ENCODE measurements around the gene BAIAP2.

- no peak for TF ChIP-seq CTCF (IDR thresholded peaks at IDR 0.05; ENCODE audit: poor library complexity, severe bottlenecking)
- no peak for TF ChIP-seq POLR2AphosphoS5 (IDR thresholded peaks at IDR 0.05)
- no peak for TF ChIP-seq EZH2 (IDR thresholded peaks at IDR 0.05; ENCODE audit: borderline replicate concordance, insufficient read depth, low read length, poor library complexity, severe bottlenecking)
- no peak for TF ChIP-seq RAD21 (conservative IDR thresholded peaks at IDR 0.05)
- TF ChIP-seq MXI1 (conservative IDR thresholded peaks at IDR 0.05; ENCODE audit: poor library complexity, severe bottlenecking) = no peak
- TF ChIP-seq EP300 (conservative IDR thresholded peaks at IDR 0.05; ENCODE audit: poor library complexity, severe bottlenecking) = no peak
- TF ChIP-seq TAF1 (IDR thresholded peaks at IDR 0.05; ENCODE audit: low read depth) = no peak
- TF ChIP-seq REST (IDR thresholded peaks at IDR 0.05; ENCODE audit: borderline replicate concordance) = no peak
- no peak for TF ChIP-seq SMC3 (conservative IDR thresholded peaks at IDR 0.05; ENCODE audit: poor library complexity)
Measured at GRCh38 chr17:80989586-80989913, 45.4 kb upstream of the BAIAP2 start.
